Muscle of leg (tissue), 11 donors: ENCODE data around the gene ZDHHC14. TPM values are rescaled to one million over a fixed set of nuclear protein-coding genes. Genes with fewer than 3 reads are reported as not detected.
A peak's percentile ranks its signal among the peaks of the same experiment; 100 is the strongest.

Experiments
- DNase-seq: peaks from one replicate; pipeline ENCODE4 v3.0.0; 2013
- H3K27ac ChIP-seq: one replicate; pipeline ENCODE4 v1.5.1; 2013; ENCODE audit warnings: mild to moderate bottlenecking, low read length, control low read depth
- H3K27me3 ChIP-seq: one replicate; pipeline ENCODE4 v1.6.1; 2013; ENCODE audit warnings: low read length; ENCODE audit not compliant: control insufficient read depth, insufficient read depth
- H3K36me3 ChIP-seq: one replicate; pipeline ENCODE4 v1.6.1; 2013; ENCODE audit warnings: low read length; ENCODE audit not compliant: control insufficient read depth, insufficient read depth
- H3K4me1 ChIP-seq: one replicate; pipeline ENCODE4 v1.6.1; 2013; ENCODE audit warnings: low read length; ENCODE audit not compliant: control insufficient read depth, insufficient read depth
- H3K4me3 ChIP-seq: one replicate; pipeline ENCODE4 v1.5.1; 2013; ENCODE audit warnings: low read length, control low read depth
- H3K9me3 ChIP-seq: replicated peaks from 2 replicates; pipeline ENCODE4 v1.6.1; 2013; ENCODE audit warnings: low read depth, low read length; ENCODE audit not compliant: control insufficient read depth
- whole genome bisulfite sequencing: methylation state at CpG from one replicate; pipeline ENCODE4 v1.1.5; 2013; ENCODE audit warnings: missing lambda C conversion rate; ENCODE audit not compliant: insufficient coverage; 5-methylcytosine and 5-hydroxymethylcytosine counted together
- polyA plus RNA-seq, 8 donors: library from polyadenylated mRNA; unstranded; fragments of 120-200 nt; gene quantifications; one replicate each; pipeline versions ENCODE4 v1.2.1 to v1.2.3, GENCODE V29; 2013; ENCODE audit warnings: inconsistent platforms in 1 of 8, low replicate concordance in 1 of 8; ENCODE audit not compliant: insufficient read length in 8 of 8, insufficient read depth in 1 of 8
- total RNA-seq: library from RNA; stranded (reverse); fragments of 120-200 nt; gene quantifications from one replicate; pipeline ENCODE4 v1.2.4, GENCODE V29; 2013

Gene ZDHHC14
- total and polyA plus RNA-seq, 9 donors: 3.4 to 8.9 (median 5.7) TPM

DNA sequence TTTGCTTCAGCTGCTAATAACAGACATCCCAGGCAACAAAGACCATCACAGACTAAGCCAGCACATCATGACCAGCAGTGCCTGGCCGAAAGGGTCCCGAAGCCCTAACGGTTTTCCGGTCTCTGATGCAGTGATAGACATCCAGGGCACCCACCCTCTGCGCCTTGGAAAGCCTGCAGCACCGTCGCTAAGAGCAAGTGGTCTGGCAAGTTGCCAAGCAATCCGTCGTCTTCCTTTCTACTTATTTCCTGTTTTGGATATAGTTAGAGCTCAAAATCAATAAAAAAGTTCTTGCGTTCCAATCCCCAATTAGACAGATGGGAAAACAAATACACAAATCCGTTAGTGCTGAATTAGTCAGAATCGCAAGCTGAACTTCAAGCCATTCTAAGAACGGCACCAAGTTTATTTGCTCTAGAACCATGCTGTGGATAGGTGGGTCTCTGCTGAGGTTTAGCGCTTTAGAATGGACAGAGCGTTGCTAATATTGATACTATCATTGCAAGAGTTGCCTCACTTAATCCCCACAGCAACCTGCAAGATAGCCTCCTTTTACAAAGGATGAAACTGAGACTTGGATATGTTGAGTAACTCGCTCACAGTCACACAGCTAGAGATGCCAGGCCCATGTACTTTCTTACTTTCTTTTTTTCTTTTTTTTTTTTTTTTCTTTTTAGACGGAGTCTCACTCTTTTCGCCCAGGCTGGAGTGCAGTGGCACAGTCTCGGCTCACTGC lies 278.7 kb downstream of the ZDHHC14 start:
- H3K4me3 ChIP-seq: no peak overlapping the region
- no peaks in the 10 kb centered on the region for H3K36me3 ChIP-seq
- no peak for DNase-seq
- H3K4me1 ChIP-seq: peaks cover 10% of the 10 kb centered on the region
- 66% methylated on average over 10 of the region's 19 CpGs for WGBS
- H3K27me3 ChIP-seq: no peaks in the 10 kb centered on the region
- no peaks in the 10 kb centered on the region for H3K9me3 ChIP-seq
- no peak overlapping the region for H3K27ac ChIP-seq

GRCh38 chr6:157660414-157660813 lies 279.4 kb downstream of the ZDHHC14 start:
- Histone ChIP-seq H3K36me3 (no peaks in the 10 kb centered on the region), H3K4me1 (peaks cover 10% of the 10 kb centered on the region), H3K27me3 (no peaks in the 10 kb centered on the region), H3K4me3 (no peak overlapping the region), H3K27ac (no peak overlapping the region), H3K9me3 (no peaks in the 10 kb centered on the region)
- DNase-seq: no peak
- no CpG with 5 or more reads among the region's 5 CpGs for WGBS

GRCh38 chr6:157661652-157662051 lies 280.7 kb downstream of the ZDHHC14 start:
- H3K36me3 ChIP-seq: no peaks in the 10 kb centered on the region
- H3K4me1 ChIP-seq: peaks cover 10% of the 10 kb centered on the region
- WGBS: no CpG with 5 or more reads among the region's 3 CpGs
- no peaks in the 10 kb centered on the region for H3K27me3 ChIP-seq
- H3K4me3 ChIP-seq: no peak overlapping the region
- DNase-seq: no peak
- H3K27ac ChIP-seq: no peak overlapping the region
- no peaks in the 10 kb centered on the region for H3K9me3 ChIP-seq

DNA sequence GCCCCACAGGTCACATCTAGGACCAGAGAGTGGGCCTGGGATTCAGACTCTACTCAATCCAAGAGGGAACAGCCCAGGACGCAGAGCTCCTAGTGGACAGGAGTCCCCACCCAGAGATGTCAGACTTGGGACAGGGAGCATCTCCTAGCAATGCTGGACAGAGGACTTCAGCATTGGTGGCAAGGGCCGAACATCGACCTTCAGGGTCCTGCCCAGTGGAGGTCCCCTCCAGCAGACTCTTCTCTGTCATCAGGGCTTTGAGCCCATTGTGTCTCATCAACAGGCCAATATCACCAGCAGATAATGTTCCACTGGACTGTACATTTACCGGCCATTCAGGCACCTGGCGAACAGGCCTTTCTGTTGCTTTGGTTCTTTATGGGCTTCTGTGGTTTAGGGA lies 282.3 kb downstream of the ZDHHC14 start:
- Histone ChIP-seq H3K27me3 (no peaks in the 10 kb centered on the region), H3K4me1 (peaks cover 10% of the 10 kb centered on the region), H3K4me3 (no peak overlapping the region), H3K9me3 (no peaks in the 10 kb centered on the region), H3K36me3 (no peaks in the 10 kb centered on the region), H3K27ac (no peak overlapping the region)
- DNase-seq: no peak
- WGBS: 93% methylated on average over 3 of the region's 5 CpGs

DNA sequence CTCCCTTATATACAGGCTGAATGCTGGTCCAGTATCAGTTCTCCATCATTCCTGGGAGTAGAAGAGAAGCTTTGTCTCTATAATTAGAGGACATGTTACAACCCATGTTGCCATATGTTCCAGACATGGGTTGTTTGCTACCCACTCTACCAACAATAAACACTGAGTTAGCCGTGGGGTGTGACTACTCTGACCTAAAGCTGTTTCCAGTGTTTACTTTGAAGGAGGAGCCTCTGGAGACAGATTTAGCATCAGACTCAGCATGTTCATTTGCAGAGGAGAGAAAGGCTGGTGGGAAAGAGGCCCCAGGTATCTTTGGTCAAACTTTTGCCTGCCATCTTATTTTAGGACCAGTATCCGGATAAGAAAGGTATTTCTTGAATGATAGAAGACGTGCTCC lies 284.2 kb downstream of the ZDHHC14 start:
- no peaks in the 10 kb centered on the region for H3K9me3 ChIP-seq
- WGBS: 80% methylated on average over 1 of the region's 3 CpGs
- no peak for DNase-seq

GRCh38 chr6:157666729-157667128 lies 285.7 kb downstream of the ZDHHC14 start:
- Histone ChIP-seq H3K9me3 (no peaks in the 10 kb centered on the region), H3K4me1 (peaks cover 21% of the 10 kb centered on the region), H3K27ac (peak overlapping the region; percentile 18), H3K4me3 (no peak overlapping the region), H3K36me3 (no peaks in the 10 kb centered on the region), H3K27me3 (no peaks in the 10 kb centered on the region)
- peak; percentile 70 for DNase-seq
- 89% methylated on average over 2 of the region's 3 CpGs for WGBS

More for the DNA sequence above, 284.2 kb downstream of the ZDHHC14 start:
- no peaks in the 10 kb centered on the region for H3K27me3 ChIP-seq
- no peak overlapping the region for H3K4me3 ChIP-seq
- peaks cover 16% of the 10 kb centered on the region for H3K4me1 ChIP-seq
- no peaks in the 10 kb centered on the region for H3K36me3 ChIP-seq
- H3K27ac ChIP-seq: no peak overlapping the region

- Histone ChIP-seq H3K27ac (peak overlapping the region; percentile 36), H3K9me3 (no peaks in the 10 kb centered on the region), H3K27me3 (no peaks in the 10 kb centered on the region), H3K4me3 (no peak overlapping the region), H3K4me1 (peaks cover 21% of the 10 kb centered on the region), H3K36me3 (no peaks in the 10 kb centered on the region)
- peak; percentile 91 for DNase-seq
- WGBS: 28% methylated on average over 8 of the region's 11 CpGs
Measured at GRCh38 chr6:157667211-157668008, 286.4 kb downstream of the ZDHHC14 start.

GRCh38 chr6:157668009-157668401 lies 287.0 kb downstream of the ZDHHC14 start:
- H3K4me3 ChIP-seq: no peak overlapping the region
- no peaks in the 10 kb centered on the region for H3K9me3 ChIP-seq
- no CpG with 5 or more reads among the region's 3 CpGs for WGBS
- H3K36me3 ChIP-seq: no peaks in the 10 kb centered on the region
- no peaks in the 10 kb centered on the region for H3K27me3 ChIP-seq
- peak overlapping the region; percentile 36 for H3K27ac ChIP-seq
- H3K4me1 ChIP-seq: peaks cover 21% of the 10 kb centered on the region
- DNase-seq: no peak

DNA sequence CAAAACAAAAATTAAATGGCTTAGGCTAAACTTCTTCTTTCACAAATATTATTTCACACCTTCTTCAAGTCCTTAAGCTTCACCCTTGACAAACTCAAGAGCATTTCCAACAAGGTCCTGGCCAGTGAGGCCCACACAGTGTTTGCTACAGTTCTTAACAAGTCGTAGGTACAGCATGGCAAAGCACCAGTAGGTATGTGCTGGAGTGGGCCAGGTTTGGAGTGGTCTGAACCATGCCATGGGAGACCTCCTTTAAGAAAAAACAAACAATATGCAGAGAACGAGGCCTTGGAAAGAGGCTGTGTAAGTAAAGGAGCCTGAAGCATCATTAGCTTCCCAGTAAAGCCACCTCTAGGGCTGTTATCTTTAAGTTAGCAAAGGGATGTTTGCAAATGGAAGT lies 287.7 kb downstream of the ZDHHC14 start:
- no CpG with 5 or more reads among the region's 2 CpGs for WGBS
- Histone ChIP-seq H3K27me3 (no peaks in the 10 kb centered on the region), H3K36me3 (no peaks in the 10 kb centered on the region), H3K4me1 (peaks cover 21% of the 10 kb centered on the region), H3K4me3 (no peak overlapping the region), H3K9me3 (no peaks in the 10 kb centered on the region), H3K27ac (peak overlapping the region; percentile 88)
- no peak for DNase-seq

DNA sequence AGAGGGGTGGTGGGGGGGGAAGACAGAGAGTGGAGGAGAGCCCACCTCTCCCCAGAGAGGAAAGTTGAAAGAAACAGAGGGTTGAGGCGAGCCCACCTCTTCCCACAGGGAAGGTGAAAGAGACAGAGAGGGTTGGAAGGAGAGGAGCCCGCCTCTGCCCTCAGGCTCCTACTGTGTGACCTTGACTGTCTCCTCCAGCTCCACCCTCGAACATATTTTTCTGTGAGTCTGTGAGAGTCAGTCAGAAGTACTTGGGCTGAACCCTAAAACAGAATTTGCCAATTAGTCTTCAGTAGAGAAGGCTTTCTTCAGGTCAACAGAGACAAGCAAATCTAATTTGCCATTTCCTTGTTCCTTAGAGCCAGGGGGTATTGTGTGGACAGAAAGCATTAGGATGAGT lies 288.3 kb downstream of the ZDHHC14 start:
- no peaks in the 10 kb centered on the region for H3K9me3 ChIP-seq
- no peaks in the 10 kb centered on the region for H3K27me3 ChIP-seq
- no peak overlapping the region for H3K4me3 ChIP-seq
- peak overlapping the region; percentile 88 for H3K27ac ChIP-seq
- no CpG with 5 or more reads among the region's 3 CpGs for WGBS
- no peak for DNase-seq
- peaks cover 21% of the 10 kb centered on the region for H3K4me1 ChIP-seq
- H3K36me3 ChIP-seq: no peaks in the 10 kb centered on the region
